ENCODE measurements around the gene SLC25A12.

DNA sequence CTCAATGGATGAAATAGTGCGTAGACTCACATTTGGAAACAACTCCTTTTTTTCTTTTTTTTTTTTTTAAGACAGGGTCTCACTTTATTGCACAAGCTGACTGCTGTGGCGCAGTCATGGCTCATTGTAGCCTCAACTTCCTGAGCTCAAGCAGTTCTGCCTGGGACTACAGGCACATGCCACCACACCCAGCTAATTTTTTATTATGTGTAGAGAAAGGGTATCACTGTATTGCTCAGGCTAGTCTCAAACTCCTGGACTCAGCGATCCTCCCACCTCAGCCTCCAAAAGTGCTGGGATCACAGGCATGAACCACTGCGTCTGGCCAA is 45.7 kb upstream of the SLC25A12 start:
- TF ChIP-seq, protein P1, sequence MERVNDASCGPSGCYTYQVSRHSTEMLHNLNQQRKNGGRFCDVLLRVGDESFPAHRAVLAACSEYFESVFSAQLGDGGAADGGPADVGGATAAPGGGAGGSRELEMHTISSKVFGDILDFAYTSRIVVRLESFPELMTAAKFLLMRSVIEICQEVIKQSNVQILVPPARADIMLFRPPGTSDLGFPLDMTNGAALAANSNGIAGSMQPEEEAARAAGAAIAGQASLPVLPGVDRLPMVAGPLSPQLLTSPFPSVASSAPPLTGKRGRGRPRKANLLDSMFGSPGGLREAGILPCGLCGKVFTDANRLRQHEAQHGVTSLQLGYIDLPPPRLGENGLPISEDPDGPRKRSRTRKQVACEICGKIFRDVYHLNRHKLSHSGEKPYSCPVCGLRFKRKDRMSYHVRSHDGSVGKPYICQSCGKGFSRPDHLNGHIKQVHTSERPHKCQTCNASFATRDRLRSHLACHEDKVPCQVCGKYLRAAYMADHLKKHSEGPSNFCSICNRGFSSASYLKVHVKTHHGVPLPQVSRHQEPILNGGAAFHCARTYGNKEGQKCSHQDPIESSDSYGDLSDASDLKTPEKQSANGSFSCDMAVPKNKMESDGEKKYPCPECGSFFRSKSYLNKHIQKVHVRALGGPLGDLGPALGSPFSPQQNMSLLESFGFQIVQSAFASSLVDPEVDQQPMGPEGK (CRISPR knock-in tag; IDR thresholded peaks at IDR 0.05; ENCODE audit: borderline replicate concordance): no peak
- no peak for TF ChIP-seq ARNTL (CRISPR knock-in tag; IDR thresholded peaks at IDR 0.05; ENCODE audit: borderline replicate concordance, low read depth)
- no peak for TF ChIP-seq ZNF70 (CRISPR knock-in tag; IDR thresholded peaks at IDR 0.05)
- TF ChIP-seq TCF4 (CRISPR knock-in tag; IDR thresholded peaks at IDR 0.05; ENCODE audit: borderline replicate concordance): no peak
- no peak for TF ChIP-seq ZNF565 (CRISPR knock-in tag; conservative IDR thresholded peaks at IDR 0.05; ENCODE audit: low read depth)

Measured in SK-N-SH treated with all-trans-retinoic acid at 6 μM for 48 hours (cell line).